Naive thymus-derived CD8-positive, alpha-beta T cell (primary cell): Measurements from ENCODE around the gene EMID1. TPM values are rescaled to one million over a fixed set of nuclear protein-coding genes. Genes with fewer than 3 reads are reported as not detected.
"Not testable (repeated sequence)": the region's sequence is repeated elsewhere in the genome, so short reads cannot be mapped to it uniquely, and the experiment has no call there.

Experiments
- ATAC-seq, 2 donors: fragments of 150-1000 bp; cut with Tn5 transposase in 1 of 2; sonication (Bioruptor Pico), chemical (Tn5 transposase) in 1 of 2; 1 replicate in 1 of 2; 2 replicates in 1 of 2; pipeline ENCODE4 v1.10.0; 2021; ENCODE audit warnings: mild to moderate bottlenecking in 2 of 2, moderate library complexity in 2 of 2
- POLR2A ChIA-PET: fragments of 350-600 bp; sonication (Branson Sonifier 250); formaldehyde crosslinking; loops from one replicate; lab custom pipeline; 2021; ENCODE audit warnings: antibody characterized with exemption; lab: Charles Lee
- DNase-seq, 10 donors: peaks; one replicate each; pipeline versions ENCODE4 v3.0.0 to v3.0.0-alpha.2; 2020 to 2022
- H3K27ac Mint-ChIP-seq, 10 donors: one replicate each; pipeline ENCODE4 v1.8.0; 2020 to 2022; ENCODE audit warnings: mild to moderate bottlenecking in 10 of 10, mixed read lengths in 10 of 10, moderate library complexity in 4 of 10, inconsistent platforms in 1 of 10
- H3K27me3 Mint-ChIP-seq, 5 donors: one replicate each; pipeline ENCODE4 v1.8.0; 2021 to 2022; ENCODE audit warnings: mixed read lengths in 5 of 5
- H3K36me3 Mint-ChIP-seq, 3 donors: one replicate each; pipeline ENCODE4 v1.8.0; 2020 to 2022; ENCODE audit warnings: mixed read lengths in 3 of 3, mild to moderate bottlenecking in 2 of 3, inconsistent platforms in 1 of 3
- H3K4me1 Mint-ChIP-seq, 4 donors: one replicate each; pipeline ENCODE4 v1.8.0; 2021 to 2022; ENCODE audit warnings: mixed read lengths in 4 of 4
- H3K4me3 Mint-ChIP-seq, 10 donors: one replicate each; pipeline ENCODE4 v1.8.0; 2020 to 2022; ENCODE audit warnings: mild to moderate bottlenecking in 10 of 10, mixed read lengths in 10 of 10, moderate library complexity in 6 of 10, inconsistent platforms in 1 of 10
- H3K9me3 Mint-ChIP-seq, 9 donors: one replicate each; pipeline ENCODE4 v1.8.0; 2020 to 2022; ENCODE audit warnings: mixed read lengths in 9 of 9, mild to moderate bottlenecking in 3 of 9, inconsistent platforms in 1 of 9, moderate library complexity in 1 of 9
- polyA plus RNA-seq, 3 donors: library from polyadenylated mRNA; unstranded; fragments of 300-500 nt; fragmentation: Illumina TruSeq; gene quantifications; one replicate each; pipeline ENCODE4 v1.2.3, GENCODE V29; 2021
- total RNA-seq, 8 experiments: library from RNA in 2 of 8; stranded (reverse) in 2 of 8; gene quantifications; one replicate each; pipeline ENCODE4 v1.2.3 and lab custom pipeline; 2021 to 2026

The EMID1 gene
- total and polyA plus RNA-seq, 5 experiments from 2014 or later = not detected

DNA sequence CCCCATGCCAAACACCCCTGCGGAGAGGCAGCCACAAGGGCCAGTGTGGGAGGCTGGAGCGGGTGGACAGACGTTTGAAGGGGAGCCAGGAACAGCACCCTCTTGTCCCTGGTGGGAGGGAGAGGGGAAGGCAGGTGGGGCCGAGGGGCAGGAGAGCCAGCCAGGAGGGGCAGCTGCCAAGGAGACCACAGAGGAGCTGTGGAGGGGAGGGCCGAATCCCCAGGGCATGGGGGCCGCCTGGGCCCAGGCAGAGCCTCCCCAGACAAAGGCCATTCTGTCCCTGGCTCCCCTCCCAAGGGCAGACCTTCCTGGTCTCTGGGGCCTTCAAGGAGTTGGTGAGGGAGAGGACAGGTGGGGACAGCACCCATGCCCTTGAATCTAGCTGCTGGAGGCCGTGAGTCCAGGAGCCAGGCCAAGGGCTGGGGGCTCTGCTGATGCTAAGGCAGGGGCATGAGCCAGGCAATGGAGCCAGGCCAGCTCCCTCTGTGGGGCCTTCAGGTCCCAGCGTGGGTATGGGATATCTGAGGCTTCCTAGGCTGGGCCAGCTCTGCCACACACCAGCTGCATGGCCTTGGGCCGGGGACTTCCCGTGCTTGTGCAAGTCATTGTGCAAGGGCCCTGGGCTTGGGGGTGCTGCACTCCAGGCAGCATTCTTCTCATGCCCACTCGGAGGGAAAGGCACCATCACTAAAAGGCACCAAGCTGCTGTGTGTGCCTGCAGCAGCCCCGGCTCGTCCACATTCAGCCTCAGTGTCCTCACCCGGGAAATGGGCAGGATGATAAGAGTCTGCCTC lies 11.4 kb downstream of the EMID1 start:
- Mint-ChIP-seq H3K9me3 (no peaks in the 10 kb centered on the region), H3K27me3 (peaks cover 0 to 2% (median 0%) of the 10 kb centered on the region in 5 donors), H3K36me3 (no peaks in the 10 kb centered on the region), H3K27ac (no peak overlapping the region), H3K4me1 (peaks cover 0 to 2% (median 0%) of the 10 kb centered on the region in 4 donors), H3K4me3 (no peak overlapping the region)
- DNase-seq (no peak), ATAC-seq (no peak)
- POLR2A ChIA-PET = no interaction called here

DNA sequence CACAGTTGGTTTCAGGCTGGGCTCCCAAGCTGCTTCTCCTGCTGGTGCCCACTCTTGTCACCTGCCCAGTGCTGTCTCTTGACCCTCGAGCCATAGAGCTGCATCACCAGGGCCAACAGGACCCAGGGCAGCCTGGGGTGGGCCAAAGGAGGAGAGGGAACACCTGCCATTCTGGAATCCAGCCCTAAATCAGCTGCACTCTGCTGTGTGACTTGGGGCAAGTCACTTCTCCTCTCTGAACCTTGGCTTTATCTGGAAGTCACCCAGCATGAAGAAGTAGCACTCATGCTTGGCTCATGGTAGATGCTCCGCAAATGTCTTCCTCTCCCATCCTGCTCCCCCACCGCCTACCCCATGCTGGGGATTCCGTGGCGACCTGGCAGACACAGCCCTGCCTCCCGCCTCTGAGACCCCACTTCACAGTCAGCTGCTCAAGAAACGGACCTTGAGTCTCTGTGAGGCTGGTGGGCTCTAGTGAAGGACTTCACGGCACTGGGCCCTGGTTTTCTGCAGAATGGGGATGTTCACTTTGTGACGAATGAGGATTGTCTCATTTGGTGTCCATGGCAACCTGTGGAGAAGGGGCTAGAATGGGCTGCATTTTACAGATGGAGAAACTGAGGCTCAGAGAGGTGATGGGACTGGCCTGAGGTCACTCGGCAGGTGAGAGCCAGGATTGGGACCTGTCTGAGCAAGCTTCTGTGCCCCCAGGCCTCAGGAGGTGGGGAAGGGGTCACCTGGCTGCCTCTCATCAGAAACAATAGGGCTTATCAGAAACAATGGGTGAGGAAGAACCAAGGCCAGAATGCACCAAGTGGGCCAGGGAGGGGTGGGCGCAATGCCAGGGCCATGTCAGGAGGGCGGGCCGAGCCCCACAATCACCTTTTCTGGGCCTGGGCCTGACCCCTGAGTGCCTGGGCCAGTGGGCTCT lies 12.4 kb downstream of the EMID1 start:
- POLR2A ChIA-PET = no interaction called here
- DNase-seq = no peak
- Mint-ChIP-seq H3K9me3 (no peaks in the 10 kb centered on the region), H3K36me3 (no peaks in the 10 kb centered on the region), H3K4me1 (peaks cover 0 to 2% (median 0%) of the 10 kb centered on the region in 4 donors), H3K27me3 (no peaks in the 10 kb centered on the region), H3K27ac (no peak overlapping the region), H3K4me3 (no peak overlapping the region)
- no peak for ATAC-seq

- ATAC-seq = no peak
- H3K36me3 Mint-ChIP-seq = no peaks in the 10 kb centered on the region
- H3K4me1 Mint-ChIP-seq = peaks cover 0 to 2% (median 0%) of the 10 kb centered on the region in 4 donors
- no peak for DNase-seq
- no peaks in the 10 kb centered on the region for H3K9me3 Mint-ChIP-seq
- no peaks in the 10 kb centered on the region for H3K27me3 Mint-ChIP-seq
- POLR2A ChIA-PET = no interaction called here
- no peak overlapping the region for H3K27ac Mint-ChIP-seq
- H3K4me3 Mint-ChIP-seq = no peak overlapping the region
Observed at GRCh38 chr22:29218758-29219408, 13.2 kb downstream of the EMID1 start.

DNA sequence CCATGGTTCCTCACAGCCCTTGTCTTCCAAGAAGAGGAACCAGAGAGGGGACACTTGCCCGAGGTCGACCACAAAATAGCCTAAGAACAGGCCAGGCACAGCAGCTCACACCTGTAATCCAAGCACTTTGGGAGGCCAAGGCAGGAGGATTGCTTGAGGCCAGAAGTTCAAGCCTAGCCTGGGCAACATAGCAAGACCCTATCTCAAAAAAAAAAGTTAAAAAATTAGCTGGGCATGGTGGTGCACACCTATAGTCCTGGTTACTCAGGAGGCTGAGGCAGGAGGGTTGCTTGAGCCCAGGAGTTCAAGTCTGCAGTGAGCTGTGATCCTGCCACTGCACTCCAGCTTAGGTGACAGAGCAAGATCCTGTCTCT lies 13.7 kb downstream of the EMID1 start:
- DNase-seq, H3K27ac Mint-ChIP-seq, H3K4me3 Mint-ChIP-seq, ATAC-seq, H3K27me3 Mint-ChIP-seq, POLR2A ChIA-PET, H3K36me3 Mint-ChIP-seq, H3K9me3 Mint-ChIP-seq, H3K4me1 Mint-ChIP-seq: not testable (repeated sequence)

DNA sequence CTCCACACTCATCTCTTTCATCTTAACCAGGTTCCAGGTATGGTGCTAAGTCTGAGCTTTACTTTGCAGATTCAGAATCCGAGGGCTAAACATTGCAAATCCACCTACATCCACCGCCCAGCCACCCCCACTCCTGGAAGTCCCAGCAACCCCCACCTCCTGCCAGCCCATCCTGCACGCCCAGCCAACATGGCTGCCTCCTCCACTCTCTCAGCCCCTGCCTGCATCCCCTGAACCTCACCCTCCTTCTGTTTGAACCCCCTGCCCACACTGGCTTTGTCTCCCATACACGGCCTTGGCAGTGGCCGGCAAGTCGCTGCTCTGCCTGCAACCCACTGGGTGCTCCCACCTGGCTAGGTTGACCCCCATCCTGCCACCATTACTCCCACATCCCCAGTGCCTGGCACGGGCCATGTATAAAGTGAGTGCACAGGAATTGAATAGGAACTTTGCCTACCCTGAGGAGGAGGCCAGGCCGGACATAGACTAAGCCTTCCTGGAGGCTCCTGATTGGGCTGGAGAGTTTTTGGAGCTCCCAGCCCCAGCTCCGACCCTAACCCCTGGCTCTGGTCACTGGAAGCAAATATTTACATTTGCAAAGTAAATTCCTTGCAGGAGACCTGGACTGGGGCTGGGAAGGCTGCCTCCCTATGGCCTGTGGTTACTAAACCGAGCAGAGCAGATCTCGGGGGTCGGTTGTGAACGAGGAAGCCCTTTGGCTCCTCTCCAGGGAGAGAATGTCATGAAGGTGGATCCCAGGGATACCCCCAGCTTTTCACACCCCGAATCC lies 14.4 kb downstream of the EMID1 start:
- Mint-ChIP-seq H3K9me3 (no peaks in the 10 kb centered on the region), H3K27me3 (no peaks in the 10 kb centered on the region), H3K4me1 (peaks cover 0 to 2% (median 0%) of the 10 kb centered on the region in 4 donors), H3K4me3 (no peak overlapping the region), H3K36me3 (no peaks in the 10 kb centered on the region), H3K27ac (peak overlapping the region in 2 of 10 donors; percentile 34 to 83)
- no peak for DNase-seq
- no peak for ATAC-seq
- POLR2A ChIA-PET = no interaction called here

DNA sequence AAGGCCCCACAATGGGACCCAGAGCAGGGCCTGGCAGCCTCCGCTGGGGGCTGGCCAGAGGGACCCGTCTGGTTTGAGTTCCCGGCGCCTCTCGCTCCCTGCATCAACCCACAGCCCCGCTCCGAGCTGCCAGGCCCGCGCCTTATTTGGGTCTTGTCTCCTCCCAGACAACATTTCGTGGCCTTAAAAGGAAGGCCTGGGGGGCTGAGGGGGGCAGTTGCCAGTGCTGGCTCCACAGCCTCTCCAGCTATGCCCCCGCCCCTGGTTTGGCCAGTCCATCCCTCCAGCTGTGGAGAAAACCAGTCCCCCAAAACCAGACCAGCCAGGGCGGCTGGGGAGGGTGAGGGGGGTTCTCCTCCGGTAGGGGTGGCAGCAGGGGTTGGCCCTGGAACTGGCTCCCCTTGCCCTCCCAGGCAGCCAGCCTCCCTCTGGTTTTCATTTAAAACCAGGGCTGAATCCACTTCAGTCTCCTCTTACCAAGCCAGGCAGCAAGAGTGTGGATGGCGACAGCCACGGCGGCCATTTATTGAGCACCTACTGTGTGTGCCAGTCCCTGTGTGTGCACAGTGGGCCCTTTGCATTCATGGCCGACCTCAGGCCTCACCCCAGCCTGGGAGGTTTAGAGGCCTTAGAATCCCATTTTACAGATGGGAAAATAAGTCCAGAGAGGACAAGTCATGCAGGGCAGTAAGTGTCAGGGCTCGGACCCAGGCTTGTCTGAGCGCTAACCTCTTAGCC lies 18.6 kb downstream of the EMID1 start:
- DNase-seq (no peak), ATAC-seq (no peak)
- Mint-ChIP-seq H3K27me3 (no peaks in the 10 kb centered on the region), H3K9me3 (no peaks in the 10 kb centered on the region), H3K36me3 (no peaks in the 10 kb centered on the region), H3K4me1 (peaks cover 0 to 2% (median 0%) of the 10 kb centered on the region in 4 donors), H3K4me3 (no peak overlapping the region), H3K27ac (no peak overlapping the region)
- POLR2A ChIA-PET = no interaction called here

DNA sequence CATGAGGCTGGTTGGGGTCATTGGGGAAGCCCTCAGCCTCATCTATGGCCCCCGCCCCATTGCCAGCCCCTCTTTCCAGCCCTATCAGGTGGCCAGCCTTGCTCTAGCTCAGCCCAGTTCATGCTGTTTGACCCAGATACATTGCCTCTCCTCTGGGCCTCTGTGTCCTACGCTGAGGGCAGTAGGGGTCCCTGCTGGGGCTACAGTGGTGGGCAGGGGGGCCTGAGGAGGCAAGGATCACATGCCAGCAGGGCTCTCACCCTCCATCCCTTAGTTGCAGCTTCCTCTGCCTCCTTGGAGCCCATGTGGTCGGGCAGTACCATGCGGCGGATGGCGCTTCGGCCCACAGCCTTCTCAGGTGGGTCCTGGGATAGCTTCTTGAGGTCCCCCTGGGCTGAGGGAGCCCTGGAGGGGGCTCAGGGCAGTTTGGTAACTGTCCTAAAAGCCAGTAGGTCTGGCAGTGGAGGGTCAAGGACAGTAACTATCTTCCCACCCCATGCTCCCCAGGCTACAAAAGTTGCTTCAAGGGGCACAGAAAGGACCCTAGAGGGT lies 19.2 kb downstream of the EMID1 start:
- Mint-ChIP-seq H3K27ac (no peak overlapping the region), H3K4me3 (no peak overlapping the region), H3K4me1 (peaks cover 0 to 2% (median 0%) of the 10 kb centered on the region in 4 donors), H3K27me3 (no peaks in the 10 kb centered on the region), H3K36me3 (no peaks in the 10 kb centered on the region), H3K9me3 (no peaks in the 10 kb centered on the region)
- ATAC-seq = no peak
- POLR2A ChIA-PET = no interaction called here
- no peak for DNase-seq

DNA sequence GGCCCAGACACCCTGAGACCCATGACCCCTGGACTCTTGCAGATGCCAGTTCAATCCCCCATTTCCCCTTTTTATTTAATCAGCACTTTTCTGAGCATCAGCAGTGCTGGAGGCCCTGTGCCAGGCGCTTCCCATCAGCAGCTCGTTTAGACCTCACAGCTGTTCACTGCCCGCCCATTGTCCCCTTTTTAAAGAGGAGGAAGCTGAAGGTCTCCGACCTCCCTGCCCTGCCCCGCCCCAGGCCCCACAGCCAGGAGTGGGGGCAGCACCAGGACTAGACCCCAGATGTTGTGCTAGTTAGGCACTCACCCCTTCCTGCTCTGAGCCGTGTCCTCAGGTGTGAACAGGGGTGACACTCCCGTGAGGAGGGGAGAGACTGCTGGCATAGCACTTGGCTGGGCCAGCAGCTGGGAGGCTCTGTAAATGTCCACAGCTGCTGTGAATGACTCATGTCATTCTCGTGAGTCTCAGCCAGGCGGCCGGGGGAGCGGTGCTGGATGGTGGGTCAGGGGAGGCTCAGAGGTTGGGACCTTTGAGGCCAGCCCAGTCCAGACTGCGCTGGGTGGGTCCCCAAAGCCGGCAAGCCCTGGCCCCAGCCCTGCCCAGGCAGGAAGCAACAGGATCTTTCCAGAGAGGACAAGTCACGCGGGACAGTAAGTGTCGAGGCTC lies 19.9 kb downstream of the EMID1 start:
- no peaks in the 10 kb centered on the region for H3K4me1 Mint-ChIP-seq
- H3K36me3 Mint-ChIP-seq = no peaks in the 10 kb centered on the region
- H3K27ac Mint-ChIP-seq = no peak overlapping the region
- no peak for DNase-seq
- no peaks in the 10 kb centered on the region for H3K27me3 Mint-ChIP-seq
- ATAC-seq = no peak
- POLR2A ChIA-PET = no interaction called here
- no peaks in the 10 kb centered on the region for H3K9me3 Mint-ChIP-seq
- H3K4me3 Mint-ChIP-seq = no peak overlapping the region

GRCh38 chr22:29226351-29226981 lies 20.8 kb downstream of the EMID1 start:
- ATAC-seq (no peak), DNase-seq (no peak)
- Mint-ChIP-seq H3K36me3 (no peaks in the 10 kb centered on the region), H3K4me3 (no peak overlapping the region), H3K9me3 (no peaks in the 10 kb centered on the region), H3K27ac (peak overlapping the region in 1 of 10 donors; percentile 33), H3K4me1 (no peaks in the 10 kb centered on the region), H3K27me3 (no peaks in the 10 kb centered on the region)
- POLR2A ChIA-PET = no interaction called here

- peaks cover 0 to 10% (median 5%) of the 10 kb centered on the region in 9 donors for H3K9me3 Mint-ChIP-seq
- H3K4me1 Mint-ChIP-seq = no peaks in the 10 kb centered on the region
- no peak overlapping the region for H3K4me3 Mint-ChIP-seq
- H3K27ac Mint-ChIP-seq = peak overlapping the region in 1 of 10 donors; percentile 21
- peaks cover 0 to 5% (median 0%) of the 10 kb centered on the region in 5 donors for H3K27me3 Mint-ChIP-seq
- POLR2A ChIA-PET = no interaction called here
- peaks cover 0 to 5% (median 0%) of the 10 kb centered on the region in 3 donors for H3K36me3 Mint-ChIP-seq
- DNase-seq (no peak), ATAC-seq (no peak)
Observed at GRCh38 chr22:29230972-29231875, 25.5 kb downstream of the EMID1 start.
